GM13976 (cell line): ENCODE measurements around the gene UBLCP1.
"Not testable (repeated sequence)": the region's sequence is repeated elsewhere in the genome, so short reads cannot be mapped to it uniquely, and the experiment has no call there.

Experiments used
- DNase-seq: peaks from one replicate; pipeline ENCODE4 v3.0.0; 2012; ENCODE audit warnings: low spot score
- in situ Hi-C: fragments of 300-500 bp; cut with MboI; formaldehyde crosslinking; loops from one replicate; pipeline ENCODE4 v1.12.0; 2022; ENCODE audit warnings: low sequenced_read_pairs, mixed read lengths, inconsistent platforms; ENCODE audit not compliant: unreplicated experiment
- TF ChIP-seq, protein P1 (sequence below): IDR thresholded peaks from 2 replicates; pipeline ENCODE4 v1.5.1; 2012; ENCODE audit warnings: borderline replicate concordance, mild to moderate bottlenecking; ENCODE audit not compliant: insufficient read depth; ENCODE audit errors: extremely low read depth, missing control alignments, control extremely low read depth

UBLCP1 gene

DNA sequence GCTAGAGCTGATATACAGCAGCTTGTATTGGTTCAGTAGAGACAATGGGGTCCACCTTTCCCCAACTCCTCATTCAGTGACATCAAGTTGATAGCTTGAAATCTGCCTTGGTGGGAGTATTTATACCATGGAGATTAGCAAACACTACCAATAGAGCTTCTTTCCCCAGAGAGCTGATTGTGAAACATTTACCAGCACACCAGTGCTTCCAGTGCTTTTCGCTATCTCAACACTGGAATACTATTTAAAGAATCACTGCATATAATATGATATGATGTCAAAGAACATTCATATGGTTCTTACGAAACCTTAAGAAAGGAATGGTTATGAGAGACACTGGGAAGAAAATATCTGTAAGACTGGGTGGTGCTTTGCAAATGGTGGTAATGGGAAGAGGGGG is 31.9 kb upstream of the UBLCP1 start:
- no peak for DNase-seq
- in situ Hi-C loops, result no loop called here
- TF ChIP-seq, protein P1, sequence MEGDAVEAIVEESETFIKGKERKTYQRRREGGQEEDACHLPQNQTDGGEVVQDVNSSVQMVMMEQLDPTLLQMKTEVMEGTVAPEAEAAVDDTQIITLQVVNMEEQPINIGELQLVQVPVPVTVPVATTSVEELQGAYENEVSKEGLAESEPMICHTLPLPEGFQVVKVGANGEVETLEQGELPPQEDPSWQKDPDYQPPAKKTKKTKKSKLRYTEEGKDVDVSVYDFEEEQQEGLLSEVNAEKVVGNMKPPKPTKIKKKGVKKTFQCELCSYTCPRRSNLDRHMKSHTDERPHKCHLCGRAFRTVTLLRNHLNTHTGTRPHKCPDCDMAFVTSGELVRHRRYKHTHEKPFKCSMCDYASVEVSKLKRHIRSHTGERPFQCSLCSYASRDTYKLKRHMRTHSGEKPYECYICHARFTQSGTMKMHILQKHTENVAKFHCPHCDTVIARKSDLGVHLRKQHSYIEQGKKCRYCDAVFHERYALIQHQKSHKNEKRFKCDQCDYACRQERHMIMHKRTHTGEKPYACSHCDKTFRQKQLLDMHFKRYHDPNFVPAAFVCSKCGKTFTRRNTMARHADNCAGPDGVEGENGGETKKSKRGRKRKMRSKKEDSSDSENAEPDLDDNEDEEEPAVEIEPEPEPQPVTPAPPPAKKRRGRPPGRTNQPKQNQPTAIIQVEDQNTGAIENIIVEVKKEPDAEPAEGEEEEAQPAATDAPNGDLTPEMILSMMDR, result no peak

DNA sequence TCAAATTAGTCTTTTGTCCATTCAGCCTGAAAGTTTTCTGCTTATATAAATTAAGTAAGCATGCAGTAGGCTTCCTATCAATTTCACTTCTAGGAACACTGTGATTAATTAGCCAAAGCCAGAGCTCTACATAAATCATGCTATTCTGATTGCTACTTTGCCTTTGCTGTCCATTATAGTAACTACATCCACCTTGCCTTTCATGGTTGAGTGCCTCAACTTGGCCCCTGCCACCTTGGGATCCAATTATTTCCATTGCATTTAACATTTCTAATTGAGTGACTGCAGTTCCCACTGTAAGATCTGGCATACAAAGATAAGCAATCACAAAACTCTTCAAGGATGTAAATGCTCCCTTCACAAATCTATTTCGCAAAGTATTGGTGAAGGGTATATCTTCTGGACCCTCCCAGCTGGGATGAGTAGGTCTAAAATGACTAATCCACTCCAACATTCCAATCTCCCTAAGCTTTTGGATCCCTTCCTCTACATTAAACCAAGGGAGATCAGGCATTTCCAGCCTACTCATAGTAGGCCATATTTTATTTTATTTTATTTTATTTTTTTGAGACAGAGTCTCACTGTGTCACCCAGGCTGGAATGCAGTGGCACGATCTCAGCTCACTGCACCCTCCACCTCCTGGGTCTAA is 27.1 kb upstream of the UBLCP1 start:
- in situ Hi-C loops, DNase-seq: not testable (repeated sequence)

DNA sequence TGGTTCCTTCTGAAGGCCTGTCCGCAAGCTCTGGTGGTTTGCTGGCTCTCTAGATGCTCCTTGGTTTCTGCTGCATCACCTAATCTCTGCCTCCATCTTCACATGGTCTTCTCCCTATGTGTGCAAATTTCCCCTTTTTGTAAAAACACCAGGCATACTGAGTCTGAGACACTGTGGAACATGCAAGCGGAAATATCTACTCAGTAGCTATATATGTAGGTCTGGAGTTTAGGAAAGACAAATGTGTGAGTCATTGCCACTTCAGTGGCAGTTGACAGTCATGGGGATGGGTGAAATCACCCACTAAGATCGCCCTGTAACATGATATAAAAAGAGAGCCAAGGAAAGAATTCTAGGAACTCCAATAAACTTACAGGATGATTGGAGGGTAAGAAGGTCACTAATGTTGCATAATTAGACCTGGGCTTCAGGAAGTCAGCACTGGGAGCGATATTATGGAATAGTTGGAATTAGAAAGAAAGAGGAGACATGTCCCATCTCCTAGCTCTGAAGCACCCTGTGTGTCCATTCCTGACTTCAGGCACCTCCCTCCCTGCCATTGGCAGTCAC is 22.7 kb upstream of the UBLCP1 start:
- in situ Hi-C loops, result no loop called here
- DNase-seq, result no peak
- TF ChIP-seq, protein P1, result no peak

DNA sequence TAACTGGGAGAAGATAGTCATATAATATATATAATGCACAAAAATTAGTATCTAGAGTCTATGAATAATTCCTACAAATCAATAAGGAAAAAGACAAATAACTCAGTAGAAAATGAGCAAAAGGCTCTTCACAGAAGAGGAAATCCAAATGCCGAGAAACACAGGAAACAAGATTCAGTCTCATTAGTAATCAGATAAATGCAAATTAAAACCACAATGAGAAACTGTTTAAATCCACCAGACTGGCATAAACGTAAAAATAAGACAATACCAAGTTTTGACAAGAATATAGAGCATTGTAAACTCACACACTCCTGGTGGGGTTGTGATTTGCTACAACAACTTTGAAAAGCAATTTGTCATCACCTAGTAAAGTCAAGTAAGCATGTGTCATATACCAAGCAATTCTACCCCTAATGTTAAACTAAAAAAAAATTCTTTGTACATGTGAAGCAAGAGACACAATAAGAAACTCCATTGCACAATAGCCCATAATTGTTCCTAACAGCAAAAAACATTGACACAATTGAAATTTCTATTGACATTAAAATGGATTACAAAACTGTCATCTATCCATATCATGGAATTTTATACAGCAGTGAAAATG is 21.0 kb upstream of the UBLCP1 start:
- TF ChIP-seq, protein P1, result no peak
- no peak for DNase-seq
- in situ Hi-C loops, result no loop called here

DNA sequence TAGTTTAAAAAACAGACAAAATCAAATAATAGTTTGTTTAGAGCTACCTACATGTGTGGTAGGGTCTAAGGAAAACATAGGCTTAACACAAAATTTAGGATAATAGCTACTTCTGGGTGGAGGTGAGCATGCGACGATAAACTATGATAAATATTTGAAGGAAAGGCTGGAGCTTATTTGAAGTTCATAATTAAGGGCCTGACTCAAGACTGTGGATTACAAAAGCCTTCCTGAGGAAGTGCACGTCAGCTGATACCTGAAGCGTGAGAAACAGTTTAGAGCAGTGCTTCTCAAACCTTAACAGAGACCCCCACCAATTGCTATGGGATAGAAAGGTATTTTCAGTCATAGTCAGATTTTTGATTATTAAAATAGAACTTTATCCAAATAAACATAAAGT is 20.4 kb upstream of the UBLCP1 start:
- DNase-seq, result no peak
- in situ Hi-C loops, result no loop called here
- TF ChIP-seq, protein P1, result no peak

DNA sequence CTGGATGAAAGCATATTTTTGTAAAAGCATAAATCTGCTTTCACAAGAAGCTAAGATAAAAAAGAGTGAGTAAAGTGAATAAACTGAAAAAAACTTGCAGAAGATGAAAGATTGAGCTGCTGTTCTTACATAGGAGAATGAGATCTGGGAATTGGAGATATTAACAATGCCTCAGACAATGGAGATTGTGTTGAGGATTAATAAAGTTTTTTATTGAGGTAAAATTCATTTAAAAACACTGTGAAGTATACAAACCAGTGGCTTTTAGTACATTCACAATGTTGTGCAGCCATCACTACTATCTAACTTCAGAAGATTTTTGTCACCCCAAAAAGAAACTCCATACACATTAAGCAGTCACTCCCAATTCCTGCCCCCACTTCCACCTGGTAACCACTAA is 19.7 kb upstream of the UBLCP1 start:
- TF ChIP-seq, protein P1, result no peak
- in situ Hi-C loops, result no loop called here
- DNase-seq, result no peak

DNA sequence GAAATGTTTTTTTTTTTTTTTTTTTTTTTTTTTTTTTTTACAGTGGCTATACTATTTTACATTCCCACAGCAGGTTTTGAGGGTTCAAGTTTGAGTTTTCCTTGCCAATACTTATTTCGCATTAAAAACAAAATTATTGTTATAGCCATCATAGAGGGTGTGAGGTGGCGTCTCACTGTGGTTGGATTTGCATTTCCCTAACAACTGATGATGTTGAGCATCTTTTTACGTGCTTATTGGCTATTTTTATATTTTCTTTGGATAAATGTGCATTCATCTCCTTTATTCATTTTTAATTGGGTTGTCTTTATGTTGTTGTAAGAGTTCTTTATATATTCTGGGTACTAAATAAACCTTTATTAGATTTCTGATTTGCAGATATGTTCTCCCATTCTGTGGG is 18.9 kb upstream of the UBLCP1 start:
- TF ChIP-seq, protein P1, result no peak
- in situ Hi-C loops, result no loop called here
- no peak for DNase-seq
